Endothelial cell of umbilical vein (primary cell): ENCODE data around the gene DRAM1. TPM values are rescaled to one million over a fixed set of nuclear protein-coding genes. Genes with fewer than 3 reads are reported as not detected.
A peak's percentile ranks its signal among the peaks of the same experiment; 100 is the strongest.

Source experiments
- BruUV-seq: library from RNA; stranded (reverse); fragments of 400-500 nt; replicated peaks from 2 replicates; lab custom pipeline; 2021; lab: Mats Ljungman, UMichigan
- CTCF ChIA-PET: fragments of 300-600, 350-600 bp; sonication (Branson Sonifier 250); formaldehyde crosslinking; loops from one replicate; lab custom pipeline; 2021; ENCODE audit warnings: antibody characterized with exemption, inconsistent platforms; lab: Charles Lee
- POLR2A ChIA-PET: fragments of 300-600, 350-600 bp; sonication (Branson Sonifier 250); formaldehyde crosslinking; loops from one replicate; lab custom pipeline; 2021; ENCODE audit warnings: antibody characterized with exemption, inconsistent platforms; lab: Charles Lee
- DNase-seq: peaks from one replicate; pipeline ENCODE4 v3.0.0-alpha.2; 2011; ENCODE audit warnings: low read depth, low spot score
- FAIRE-seq: peaks from 2 replicates; lab custom pipeline; 2011; peaks lifted over from hg19 to GRCh38; lab: Jason Lieb, UNC
- H2AFZ ChIP-seq: 2 replicates; pipeline ENCODE4 v1.6.0; 2012; ENCODE audit warnings: low read depth, low read length, control low read depth, inconsistent platforms
- H3K27ac ChIP-seq: 2 replicates; pipeline ENCODE4 v1.5.1; 2011; ENCODE audit warnings: low read depth, mild to moderate bottlenecking, control low read depth, low read length, moderate library complexity; ENCODE audit not compliant: insufficient read depth
- H3K27me3 ChIP-seq, 2 experiments: 2 replicates each; pipeline versions ENCODE4 v1.6.0 to v1.6.1; 2011; ENCODE audit warnings: low read length in 2 of 2, mixed read lengths in 1 of 2; ENCODE audit not compliant: control insufficient read depth in 2 of 2, insufficient read depth in 2 of 2
- H3K36me3 ChIP-seq, 2 experiments: 2 replicates in 1 of 2; 3 replicates in 1 of 2; pipeline ENCODE4 v1.5.1; 2011; ENCODE audit warnings: low read length in 2 of 2, mild to moderate bottlenecking in 1 of 2, moderate library complexity in 1 of 2; ENCODE audit not compliant: control insufficient read depth in 2 of 2, insufficient read depth in 2 of 2; ENCODE audit errors: extremely low read depth in 1 of 2
- H3K4me1 ChIP-seq: 3 replicates; pipeline ENCODE4 v1.5.1; 2011; ENCODE audit warnings: mild to moderate bottlenecking, low read length; ENCODE audit not compliant: control insufficient read depth, insufficient read depth; ENCODE audit errors: extremely low read depth
- H3K4me2 ChIP-seq: 2 replicates; pipeline ENCODE4 v1.6.1; 2011; ENCODE audit warnings: low read length, control low read depth, mixed read lengths; ENCODE audit not compliant: insufficient read depth
- H3K4me3 ChIP-seq, 3 experiments: fragments of 200-600 bp in 1 of 3; sonication (generic), shearing (Covaris generic) in 1 of 3; replicated peaks in 1 of 3; 2 replicates each; pipeline ENCODE4 v1.5.1; 2011 to 2016; ENCODE audit warnings: control low read depth in 3 of 3, low read length in 3 of 3, mild to moderate bottlenecking in 2 of 3, inconsistent platforms in 1 of 3, low read depth in 1 of 3, moderate library complexity in 1 of 3; ENCODE audit not compliant: insufficient read depth in 1 of 3
- H3K79me2 ChIP-seq: 2 replicates; pipeline ENCODE4 v1.6.0; 2012; ENCODE audit warnings: low read length, inconsistent platforms; ENCODE audit not compliant: control insufficient read depth, insufficient read depth
- H3K9ac ChIP-seq: replicated peaks from 2 replicates; pipeline ENCODE3; 2011; ENCODE audit warnings: low read length, control low read depth; ENCODE audit not compliant: insufficient read depth; ENCODE audit errors: extremely low read depth
- H3K9me1 ChIP-seq: replicated peaks from 3 replicates; pipeline ENCODE4 v1.6.0; 2011; ENCODE audit warnings: mild to moderate bottlenecking, low read length; ENCODE audit not compliant: control insufficient read depth, insufficient read depth; ENCODE audit errors: extremely low read depth
- H3K9me3 ChIP-seq: replicated peaks from 2 replicates; pipeline ENCODE4 v1.5.1; 2012; ENCODE audit warnings: low read length, inconsistent platforms; ENCODE audit not compliant: control insufficient read depth, insufficient read depth
- H4K20me1 ChIP-seq: replicated peaks from 2 replicates; pipeline ENCODE3; 2011; ENCODE audit warnings: mild to moderate bottlenecking, low read length; ENCODE audit not compliant: control insufficient read depth, insufficient read depth; ENCODE audit errors: extremely low read depth
- CTCF ChIP-seq, 2 donors: IDR thresholded peaks; 1 replicate in 1 of 2; 2 replicates in 1 of 2; pipeline ENCODE4 v1.5.1; 2011; ENCODE audit warnings: low read length in 2 of 2, mild to moderate bottlenecking in 2 of 2, moderate library complexity in 2 of 2, control low read depth in 1 of 2, inconsistent platforms in 1 of 2, low read depth in 1 of 2; ENCODE audit not compliant: insufficient read depth in 1 of 2; ENCODE audit errors: extremely low read depth in 1 of 2
- EZH2 ChIP-seq: IDR thresholded peaks from 2 replicates; pipeline ENCODE4 v1.6.1; 2012; ENCODE audit warnings: borderline replicate concordance, low read depth, mild to moderate bottlenecking, moderate library complexity, low read length, inconsistent platforms; ENCODE audit not compliant: severe bottlenecking
- FOS ChIP-seq: IDR thresholded peaks from 2 replicates; pipeline ENCODE4 v1.6.1; 2011; ENCODE audit warnings: mild to moderate bottlenecking, low read length, moderate library complexity, borderline replicate concordance; ENCODE audit not compliant: insufficient read depth
- GATA2 ChIP-seq: IDR thresholded peaks from 2 replicates; pipeline ENCODE4 v1.7.0; 2011; ENCODE audit warnings: low read depth, mild to moderate bottlenecking, moderate library complexity, mixed read lengths, low read length; ENCODE audit not compliant: insufficient read length, insufficient read depth
- JUN ChIP-seq: IDR thresholded peaks from 2 replicates; pipeline ENCODE4 v1.6.1; 2011; ENCODE audit warnings: borderline replicate concordance, low read depth; ENCODE audit not compliant: insufficient read length, insufficient read depth
- MAX ChIP-seq: IDR thresholded peaks from 2 replicates; pipeline ENCODE4 v1.6.1; 2011; ENCODE audit not compliant: insufficient read depth, insufficient read length
- MYC ChIP-seq: IDR thresholded peaks from one replicate; pipeline ENCODE4 v1.6.1; 2011; ENCODE audit warnings: mild to moderate bottlenecking, low read depth, low read length
- POLR2A ChIP-seq: IDR thresholded peaks from 2 replicates; pipeline ENCODE4 v1.6.1; 2012; ENCODE audit warnings: low read depth, mild to moderate bottlenecking, control low read depth, low read length
- POLR2AphosphoS5 ChIP-seq: IDR thresholded peaks from 2 replicates; pipeline ENCODE4 v1.6.1; 2012; ENCODE audit warnings: low read depth, mild to moderate bottlenecking, control low read depth, low read length, moderate library complexity; ENCODE audit not compliant: insufficient read depth
- dilution Hi-C: fragments of 300-500 bp; cut with MboI; formaldehyde crosslinking; loops from one replicate; pipeline ENCODE4 v1.15.0; 2019; ENCODE audit warnings: low sequenced_read_pairs; ENCODE audit not compliant: extremely low pct_ligation_motif_present
- intact Hi-C: fragments of 100-400 bp; cut with micrococcal nuclease; formaldehyde crosslinking; loops from one replicate; pipeline ENCODE4 v1.10.0; 2022
- polyA plus RNA-seq, 4 experiments: library from polyadenylated mRNA; depleted of rRNA in 3 of 4; stranded (reverse) in 3 of 4; unstranded in 1 of 4; fragments of >200 nt; gene quantifications; 2 replicates each; pipeline versions ENCODE4 v1.2.1 to v1.2.3, GENCODE V29; 2011 to 2012; ENCODE audit warnings: missing spikeins in 1 of 4
- total RNA-seq: library from RNA; stranded (reverse); gene quantifications from 2 replicates; pipeline ENCODE4 v1.2.3, GENCODE V29; 2021

Gene DRAM1
- total and polyA plus RNA-seq, 2 donors (not counting 3 experiments of a cell fraction or from before 2014, with no cell fraction given): 24.6 to 46.3 TPM

DNA sequence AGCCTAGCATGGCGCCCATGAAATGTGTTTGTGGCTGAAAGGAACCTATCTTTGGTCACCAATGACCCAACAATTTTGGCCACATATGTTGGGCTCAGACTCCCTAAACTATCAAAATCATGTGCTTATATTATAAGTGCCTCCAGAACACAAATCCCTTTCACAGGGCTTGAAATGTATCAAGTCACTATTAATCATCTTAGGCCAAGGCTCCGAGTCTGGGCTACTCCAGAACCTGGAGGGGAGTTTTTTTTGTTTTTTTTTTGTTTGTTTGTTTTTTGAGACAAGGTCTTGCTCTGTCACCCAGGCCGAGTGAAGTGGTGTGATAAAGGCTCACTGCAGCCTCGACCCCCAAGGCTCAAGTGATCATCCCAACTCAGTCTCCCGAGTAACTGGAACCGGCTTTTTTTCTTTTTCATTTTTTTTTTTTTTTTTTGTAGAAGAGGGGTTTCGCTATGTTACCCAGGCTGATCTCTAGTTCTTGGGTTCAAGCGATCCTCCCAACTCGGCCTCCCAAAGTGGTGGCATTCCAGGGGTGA, 989 bp upstream of the DRAM1 start:
- ChIA-PET POLR2A (no interaction called here), CTCF (interaction anchor here (1.1 to 2.0 kb wide), 5 partner anchors 12 to 46 kb away, joined by 3 to 36 read pairs (median 15); partner anchors contain the start of gene GNPTAB)
- Histone ChIP-seq H3K4me1 (peaks cover 26% of the 10 kb centered on the region), H3K9me3 (no peaks in the 10 kb centered on the region), H4K20me1 (no peaks in the 10 kb centered on the region), H2AFZ (no peak overlapping the region), H3K27ac (peak overlapping the region; percentile 93), H3K27me3 (no peaks in the 10 kb centered on the region), H3K36me3 (peaks cover 0 to under 1% of the 10 kb centered on the region in 2 experiments), H3K9ac (peak overlapping the region; percentile 93), H3K4me3 (peak overlapping the region in 2 of 3 experiments; percentile 26 to 76), H3K9me1 (no peaks in the 10 kb centered on the region), H3K4me2 (peak overlapping the region; percentile 48), H3K79me2 (peaks cover 27% of the 10 kb centered on the region)
- BruUV-seq: no TSS peak
- intact Hi-C loops: loop anchor here (5.0 to 10.0 kb wide), 2 partner anchors 186 to 308 kb away; partner anchors contain the start of gene WASHC3
- DNase-seq: peak; percentile 32
- no peak for FAIRE-seq
- TF ChIP-seq CTCF (IDR thresholded peaks at IDR 0.05; ENCODE audit: extremely low read depth in 1 of 2, insufficient read depth in 1 of 2, low read depth in 1 of 2, low read length in 2 of 2): no peak
- no peak for TF ChIP-seq FOS
- TF ChIP-seq POLR2AphosphoS5: no peak
- no peak for TF ChIP-seq GATA2
- no peak for TF ChIP-seq MAX
- TF ChIP-seq JUN: no peak
- TF ChIP-seq POLR2A: no peak
- TF ChIP-seq EZH2: no peak
- TF ChIP-seq MYC: no peak
- dilution Hi-C loops: no loop called here
